ENCODE measurements around the gene EVPLL. TPM values are rescaled to one million over a fixed set of nuclear protein-coding genes. Genes with fewer than 3 reads are reported as not detected.
"Not testable (repeated sequence)": the region's sequence is repeated elsewhere in the genome, so short reads cannot be mapped to it uniquely, and the experiment has no call there.

The EVPLL gene
- total and polyA plus RNA-seq, 2 donors (not counting 1 experiment from before 2014, with no cell fraction given) = not detected

GRCh38 chr17:18370761-18371160 lies 6.8 kb upstream of the EVPLL start:
- no peak overlapping the region for H3K4me3 ChIP-seq (ENCODE audit: control extremely low read depth in 1 of 5, extremely low read depth in 1 of 5, insufficient read depth in 1 of 5, low read depth in 2 of 5, low read length in 4 of 5)
- Mint-ChIP-seq H3K4me1 (no peaks in the 10 kb centered on the region), H3K4me3 (no peak overlapping the region), H3K27me3 (peaks cover 8% of the 10 kb centered on the region), H3K27ac (no peak overlapping the region), H3K9me3 (ENCODE audit: insufficient read depth) (no peaks in the 10 kb centered on the region)
- no peak overlapping the region for H3K4me2 ChIP-seq (replicated peaks; ENCODE audit: low read depth, low read length, poor library complexity, severe bottlenecking)
- intact Hi-C loops (cut with micrococcal nuclease) = no loop called here
- no peaks in the 10 kb centered on the region for H3K79me2 ChIP-seq (ENCODE audit: control insufficient read depth, insufficient read depth, low read length)
- H4K20me1 ChIP-seq (ENCODE audit: control insufficient read depth, insufficient read depth, low read length, poor library complexity, severe bottlenecking) = no peaks in the 10 kb centered on the region
- ATAC-seq (ENCODE audit: low read depth) = no peak
- no peak overlapping the region for H3K27ac ChIP-seq (ENCODE audit: low read length in 2 of 2)
- H3K27me3 ChIP-seq (replicated peaks in 1 of 4; ENCODE audit: control extremely low read depth in 1 of 4, control insufficient read depth in 3 of 4, insufficient read depth in 4 of 4, low read length in 3 of 4) = peaks cover 0 to 3% (median 2%) of the 10 kb centered on the region in 4 experiments
- H3K36me3 ChIP-seq (replicated peaks in 1 of 2; ENCODE audit: control extremely low read depth in 1 of 2, control insufficient read depth in 1 of 2, extremely low read depth in 1 of 2, insufficient read depth in 2 of 2, low read length in 1 of 2) = no peaks in the 10 kb centered on the region
- no peak for DNase-seq
- no peak overlapping the region for H3K9ac ChIP-seq (ENCODE audit: low read length)
- no peak overlapping the region for H2AFZ ChIP-seq (ENCODE audit: insufficient read depth, low read depth, low read length, poor library complexity, severe bottlenecking)
- ChIA-PET CTCF (no interaction called here), POLR2A (no interaction called here)
- H3K9me3 ChIP-seq (ENCODE audit: control extremely low read depth in 1 of 3, control insufficient read depth in 2 of 3, insufficient read depth in 1 of 3, low read length in 2 of 3) = peaks cover 0 to 4% (median 4%) of the 10 kb centered on the region in 3 donors
- H3K4me1 ChIP-seq (ENCODE audit: control insufficient read depth in 2 of 2, insufficient read depth in 2 of 2, low read length in 2 of 2) = no peaks in the 10 kb centered on the region
- 77% methylated on average over 5 of the region's 5 CpGs for WGBS (ENCODE audit: insufficient coverage)
- TF ChIP-seq CTCF (IDR thresholded peaks at IDR 0.05) (no peak), EZH2 (IDR thresholded peaks at IDR 0.05; ENCODE audit: borderline replicate concordance, insufficient read depth, low read depth, low read length, poor library complexity, severe bottlenecking) (no peak)

DNA sequence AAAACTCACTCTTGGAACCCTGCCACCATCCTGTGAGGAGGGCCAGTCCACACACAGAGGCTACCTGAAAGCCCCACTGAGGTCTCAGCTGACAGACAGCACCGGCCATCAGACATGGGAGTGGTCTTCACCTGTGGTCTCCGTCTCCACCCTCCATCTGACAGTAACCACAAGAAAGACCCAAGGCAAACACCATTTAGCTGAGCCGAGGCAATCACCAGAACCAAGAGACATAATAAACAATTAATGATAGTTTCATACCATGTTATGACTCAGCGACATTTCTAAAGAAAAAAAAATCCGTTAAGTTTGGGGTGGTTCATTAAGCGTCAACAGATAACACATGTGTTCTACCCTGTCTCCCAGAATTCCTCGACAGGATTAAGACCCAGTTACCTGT lies 6.1 kb upstream of the EVPLL start:
- H3K27me3 Mint-ChIP-seq = peaks cover 8% of the 10 kb centered on the region
- Histone ChIP-seq H3K9me3 (ENCODE audit: control extremely low read depth in 1 of 3, control insufficient read depth in 2 of 3, insufficient read depth in 1 of 3, low read length in 2 of 3) (peaks cover 0 to 4% (median 4%) of the 10 kb centered on the region in 3 donors), H3K27ac (ENCODE audit: low read length in 2 of 2) (no peak overlapping the region), H4K20me1 (ENCODE audit: control insufficient read depth, insufficient read depth, low read length, poor library complexity, severe bottlenecking) (no peaks in the 10 kb centered on the region), H3K79me2 (ENCODE audit: control insufficient read depth, insufficient read depth, low read length) (no peaks in the 10 kb centered on the region), H3K27me3 (replicated peaks in 1 of 4; ENCODE audit: control extremely low read depth in 1 of 4, control insufficient read depth in 3 of 4, insufficient read depth in 4 of 4, low read length in 3 of 4) (peaks cover 0 to 3% (median 2%) of the 10 kb centered on the region in 4 experiments), H2AFZ (ENCODE audit: insufficient read depth, low read depth, low read length, poor library complexity, severe bottlenecking) (no peak overlapping the region), H3K4me1 (ENCODE audit: control insufficient read depth in 2 of 2, insufficient read depth in 2 of 2, low read length in 2 of 2) (no peaks in the 10 kb centered on the region), H3K4me3 (ENCODE audit: control extremely low read depth in 1 of 5, extremely low read depth in 1 of 5, insufficient read depth in 1 of 5, low read depth in 2 of 5, low read length in 4 of 5) (no peak overlapping the region), H3K9ac (ENCODE audit: low read length) (no peak overlapping the region), H3K36me3 (replicated peaks in 1 of 2; ENCODE audit: control extremely low read depth in 1 of 2, control insufficient read depth in 1 of 2, extremely low read depth in 1 of 2, insufficient read depth in 2 of 2, low read length in 1 of 2) (no peaks in the 10 kb centered on the region), H3K4me2 (replicated peaks; ENCODE audit: low read depth, low read length, poor library complexity, severe bottlenecking) (no peak overlapping the region)
- no peak overlapping the region for H3K4me3 Mint-ChIP-seq
- ChIA-PET CTCF (no interaction called here), POLR2A (no interaction called here)
- no peak for DNase-seq
- H3K9me3 Mint-ChIP-seq (ENCODE audit: insufficient read depth) = no peaks in the 10 kb centered on the region
- TF ChIP-seq CTCF (IDR thresholded peaks at IDR 0.05) = no peak
- ATAC-seq (ENCODE audit: low read depth) = no peak
- intact Hi-C loops (cut with micrococcal nuclease) = no loop called here
- H3K4me1 Mint-ChIP-seq = no peaks in the 10 kb centered on the region
- H3K27ac Mint-ChIP-seq = no peak overlapping the region
- 73% methylated on average over 3 of the region's 7 CpGs for WGBS (ENCODE audit: insufficient coverage)

DNA sequence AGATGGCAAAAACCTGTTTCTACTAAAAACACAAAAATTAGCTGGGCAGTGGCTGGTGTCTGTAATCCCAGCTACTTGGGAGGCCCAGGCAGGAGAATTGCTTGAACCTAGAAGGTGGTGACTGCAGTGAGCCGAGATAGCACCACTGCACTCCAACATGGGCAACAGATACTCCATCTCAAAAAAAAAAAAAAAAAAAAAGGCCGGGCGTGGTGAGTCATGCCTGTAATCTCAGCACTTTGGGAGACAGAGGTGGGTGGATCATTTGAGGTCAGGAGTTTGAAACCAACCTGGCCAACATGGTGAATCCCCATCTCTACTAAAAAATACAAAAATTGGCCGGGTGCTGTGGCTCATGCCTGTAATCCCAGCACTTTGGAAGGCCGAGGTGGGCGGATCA lies 4.4 kb upstream of the EVPLL start:
- ATAC-seq (ENCODE audit: low read depth); H3K27me3 Mint-ChIP-seq; H3K79me2 ChIP-seq (ENCODE audit: control insufficient read depth, insufficient read depth, low read length); H3K27me3 ChIP-seq (replicated peaks in 1 of 4; ENCODE audit: control extremely low read depth in 1 of 4, control insufficient read depth in 3 of 4, insufficient read depth in 4 of 4, low read length in 3 of 4); H3K9me3 Mint-ChIP-seq (ENCODE audit: insufficient read depth); H3K27ac ChIP-seq (ENCODE audit: low read length in 2 of 2); H3K9ac ChIP-seq (ENCODE audit: low read length); H3K27ac Mint-ChIP-seq; CTCF ChIA-PET; DNase-seq; H3K4me2 ChIP-seq (replicated peaks; ENCODE audit: low read depth, low read length, poor library complexity, severe bottlenecking); H3K4me3 Mint-ChIP-seq; intact Hi-C loops (cut with micrococcal nuclease); H4K20me1 ChIP-seq (ENCODE audit: control insufficient read depth, insufficient read depth, low read length, poor library complexity, severe bottlenecking); H3K36me3 ChIP-seq (replicated peaks in 1 of 2; ENCODE audit: control extremely low read depth in 1 of 2, control insufficient read depth in 1 of 2, extremely low read depth in 1 of 2, insufficient read depth in 2 of 2, low read length in 1 of 2); POLR2A ChIA-PET; H2AFZ ChIP-seq (ENCODE audit: insufficient read depth, low read depth, low read length, poor library complexity, severe bottlenecking); H3K4me1 Mint-ChIP-seq; H3K9me3 ChIP-seq (ENCODE audit: control extremely low read depth in 1 of 3, control insufficient read depth in 2 of 3, insufficient read depth in 1 of 3, low read length in 2 of 3); H3K4me3 ChIP-seq (ENCODE audit: control extremely low read depth in 1 of 5, extremely low read depth in 1 of 5, insufficient read depth in 1 of 5, low read depth in 2 of 5, low read length in 4 of 5): not testable (repeated sequence)
- peaks cover 7 to 11% of the 10 kb centered on the region in 2 donors for H3K4me1 ChIP-seq (ENCODE audit: control insufficient read depth in 2 of 2, insufficient read depth in 2 of 2, low read length in 2 of 2)
- WGBS (ENCODE audit: insufficient coverage) = no CpG with 5 or more reads among the region's 6 CpGs

All from B cell (primary cell).